K562 (cell line): ENCODE results near the gene FGFRL1. TPM values are rescaled to one million over a fixed set of nuclear protein-coding genes. Genes with fewer than 3 reads are reported as not detected.

Experiments
- ATAC-seq: fragments of 200-7000 bp; cut with Tn5 transposase; 3 replicates; pipeline ENCODE4 v1.9.1; 2020; ENCODE audit warnings: moderate library complexity
- BruUV-seq: library from RNA; stranded (reverse); fragments of 400-500 nt; replicated peaks from 2 replicates; lab custom pipeline; 2021; lab: Mats Ljungman, UMichigan
- CTCF ChIA-PET: fragments of 300-600 bp; formaldehyde crosslinking; extraction: SDS; loops from one replicate; lab custom pipeline; 2021; ENCODE audit warnings: low intra/inter-chr PET ratio; lab: Yijun Ruan, JAX
- POLR2A ChIA-PET: fragments of 300-600, 350-650 bp; sonication (Branson Sonifier 250); formaldehyde crosslinking; extraction: SDS; loops from one replicate; lab custom pipeline; 2021; ENCODE audit warnings: antibody characterized with exemption, inconsistent platforms; lab: Yijun Ruan, JAX
- DNase-seq, 4 experiments: peaks; one replicate each; pipeline versions ENCODE4 v3.0.0 to v3.0.0-alpha.2; 2011 to 2018; ENCODE audit warnings: low spot score in 3 of 4, mixed read lengths in 3 of 4; ENCODE audit errors: extremely low read depth in 1 of 4
- FAIRE-seq: peaks from 2 replicates; lab custom pipeline; 2011; peaks lifted over from hg19 to GRCh38; lab: Jason Lieb, UNC
- H2AFZ ChIP-seq: 2 replicates; pipeline ENCODE4 v1.6.0; 2011; ENCODE audit warnings: low read depth, low read length, control low read depth, inconsistent platforms
- H3K27ac ChIP-seq: fragments of 200-600 bp; 3 replicates; pipeline ENCODE4 v1.8.0; 2011; ENCODE audit warnings: low read depth, mild to moderate bottlenecking, control low read depth, inconsistent platforms, low read length, moderate library complexity, mixed read lengths; ENCODE audit errors: extremely low read depth
- H3K27me3 ChIP-seq, 2 experiments: fragments of 300-600 bp in 1 of 2; 2 replicates in 1 of 2; 3 replicates in 1 of 2; pipeline versions ENCODE4 v1.6.0 to v1.8.0; 2011; ENCODE audit warnings: inconsistent platforms in 2 of 2, low read length in 2 of 2, mild to moderate bottlenecking in 1 of 2, mixed read lengths in 1 of 2, moderate library complexity in 1 of 2; ENCODE audit not compliant: control insufficient read depth in 2 of 2, insufficient read depth in 2 of 2
- H3K36me3 ChIP-seq: fragments of 300-600 bp; 3 replicates; pipeline ENCODE4 v1.8.0; 2011; ENCODE audit warnings: mild to moderate bottlenecking, low read length, inconsistent platforms; ENCODE audit not compliant: control insufficient read depth, insufficient read depth
- H3K4me1 ChIP-seq, 2 experiments: fragments of 200-600 bp in 1 of 2; replicated peaks in 1 of 2; 2 replicates in 1 of 2; 3 replicates in 1 of 2; pipeline versions ENCODE4 v1.5.1 to v1.8.0; 2011; ENCODE audit warnings: inconsistent platforms in 2 of 2, low read length in 2 of 2, mild to moderate bottlenecking in 1 of 2, mixed read lengths in 1 of 2, moderate library complexity in 1 of 2; ENCODE audit not compliant: control insufficient read depth in 2 of 2, insufficient read depth in 2 of 2
- H3K4me2 ChIP-seq: 2 replicates; pipeline ENCODE4 v1.6.1; 2011; ENCODE audit warnings: low read length, control low read depth, inconsistent platforms, mixed read lengths; ENCODE audit not compliant: insufficient read depth
- H3K4me3 ChIP-seq: fragments of 200-600 bp; sonication (generic), shearing (Covaris generic); 2 replicates; pipeline ENCODE4 v1.5.1; 2016; ENCODE audit warnings: control low read depth, inconsistent platforms
- H3K79me2 ChIP-seq: fragments of 200-600 bp; 3 replicates; pipeline ENCODE4 v1.8.0; 2011; ENCODE audit warnings: low read length, inconsistent platforms; ENCODE audit not compliant: control insufficient read depth, insufficient read depth
- H3K9ac ChIP-seq, 2 experiments: 2 replicates each; pipeline versions ENCODE4 v1.6.0 to v1.6.1; 2011; ENCODE audit warnings: low read depth in 2 of 2, low read length in 2 of 2, control low read depth in 1 of 2, inconsistent platforms in 1 of 2, mild to moderate bottlenecking in 1 of 2, mixed read lengths in 1 of 2; ENCODE audit not compliant: insufficient read depth in 1 of 2
- H3K9me1 ChIP-seq: one replicate; pipeline ENCODE4 v1.6.0; 2011; ENCODE audit warnings: inconsistent platforms, mild to moderate bottlenecking, low read length, moderate library complexity; ENCODE audit not compliant: control insufficient read depth, insufficient read depth
- H3K9me3 ChIP-seq: replicated peaks from 2 replicates; pipeline ENCODE4 v1.5.1; 2011; ENCODE audit warnings: low read depth, low read length, inconsistent platforms; ENCODE audit not compliant: control insufficient read depth, insufficient read depth
- H4K20me1 ChIP-seq: replicated peaks from 2 replicates; pipeline ENCODE4 v1.6.1; 2011; ENCODE audit warnings: low read length, inconsistent platforms, mixed read lengths; ENCODE audit not compliant: control insufficient read depth, insufficient read depth
- ARHGAP35 ChIP-seq: fragments of 450-650 bp; IDR thresholded peaks from 2 replicates; pipeline ENCODE4 v1.6.1; 2018; ENCODE audit not compliant: partially characterized antibody
- ASH1L ChIP-seq: fragments of 450-650 bp; IDR thresholded peaks from 2 replicates; pipeline ENCODE4 v1.6.1; 2018; ENCODE audit warnings: borderline replicate concordance, mild to moderate bottlenecking, low read depth; ENCODE audit not compliant: partially characterized antibody
- CBX5 ChIP-seq: IDR thresholded peaks from 2 replicates; pipeline ENCODE4 v1.6.1; 2014; ENCODE audit warnings: low read depth, borderline replicate concordance
- HMG20A ChIP-seq: fragments of 450-650 bp; formaldehyde crosslinking; conservative IDR thresholded peaks from 2 replicates; pipeline ENCODE4 v1.4.0; 2020; ENCODE audit warnings: mild to moderate bottlenecking, mixed read lengths
- POLR2AphosphoS5 ChIP-seq: IDR thresholded peaks from 2 replicates; pipeline ENCODE4 v1.6.1; 2011; ENCODE audit warnings: mild to moderate bottlenecking, low read depth, low read length, moderate library complexity; ENCODE audit not compliant: control insufficient read depth, insufficient read depth
- POLR2B ChIP-seq: fragments of 450-650 bp; IDR thresholded peaks from 2 replicates; pipeline ENCODE4 v1.6.1; 2018; ENCODE audit warnings: low read depth; ENCODE audit not compliant: partially characterized antibody
- SAP30 ChIP-seq: fragments of 200-600 bp; sonication (generic); IDR thresholded peaks from 2 replicates; pipeline ENCODE4 v1.6.1; 2012; ENCODE audit warnings: borderline replicate concordance, low read depth, mild to moderate bottlenecking, moderate library complexity, low read length, control low read depth, inconsistent platforms; ENCODE audit not compliant: insufficient read depth, poor library complexity, severe bottlenecking
- ZNF695 ChIP-seq: fragments of 450-650 bp; formaldehyde crosslinking; IDR thresholded peaks from 2 replicates; pipeline ENCODE4 v1.4.0; 2020; ENCODE audit warnings: mild to moderate bottlenecking, moderate library complexity
- WGBS: fragments of 100-300 bp; shearing (Covaris generic); methylation state at CpG from one replicate; pipeline ENCODE4 v1.1.6; 2016; ENCODE audit warnings: low coverage, mixed read lengths; ENCODE audit not compliant: insufficient coverage; ENCODE audit errors: missing lambda C conversion rate; 5-methylcytosine and 5-hydroxymethylcytosine counted together
- in situ Hi-C: fragments of 300-500 bp; cut with MboI; formaldehyde crosslinking; loops from 4 replicates; pipeline ENCODE4 v1.15.0; 2018; ENCODE audit warnings: inconsistent platforms, mixed read lengths
- intact Hi-C: fragments of 100-400 bp; cut with micrococcal nuclease; formaldehyde crosslinking; loops from 2 replicates; pipeline ENCODE4 v1.14.2; 2022
- polyA plus RNA-seq, 8 experiments: library from polyadenylated mRNA; depleted of rRNA in 4 of 8; stranded (reverse) in 5 of 8; unstranded in 3 of 8; fragments of >200 nt; fragmentation: Nextera tagmentation in 2 of 8; fragmentation: Illumina TruSeq in 1 of 8; extraction: Ambion mirVana in 2 of 8; extraction: Trizol in 1 of 8; gene quantifications; 2 replicates each; pipeline versions ENCODE4 v1.2.1 to v1.2.3, GENCODE V29; 2011 to 2014; ENCODE audit warnings: inconsistent platforms in 1 of 8, missing spikeins in 1 of 8
- total RNA-seq, 7 experiments: library from RNA; depleted of rRNA in 6 of 7; stranded (reverse); fragments of >200 nt in 6 of 7; fragmentation: Illumina TruSeq in 2 of 7; extraction: Trizol in 2 of 7; gene quantifications; 2 replicates each; pipeline versions ENCODE4 v1.2.1 to v1.2.3, GENCODE V29; 2011 to 2021; ENCODE audit warnings: low replicate concordance in 1 of 7

FGFRL1 gene
- total and polyA plus RNA-seq, 9 of the 15 experiments (the other 6 are each of a cell fraction or from before 2014, with no cell fraction given) = 0.34 to 49.9 (median 14.6) TPM

DNA sequence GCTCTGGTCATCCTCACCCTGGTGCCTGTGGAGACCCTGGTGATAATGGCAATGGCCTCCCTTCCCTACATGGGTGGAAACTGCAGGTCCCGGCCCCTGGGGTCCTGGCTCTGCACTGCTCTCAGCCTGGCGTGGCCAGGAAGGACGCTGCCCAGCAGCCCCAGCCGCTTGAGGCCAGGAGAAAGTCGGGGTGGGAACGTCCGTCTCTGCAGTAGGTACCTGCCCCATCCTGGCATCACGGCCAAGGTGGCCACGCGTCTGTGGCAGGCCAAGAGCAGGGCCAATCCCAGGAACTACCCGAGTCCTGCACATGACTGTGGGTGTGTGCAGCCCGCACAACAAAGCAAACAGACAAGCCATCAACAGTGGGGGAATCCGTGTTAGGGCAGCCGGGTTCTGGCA is 33.8 kb downstream of the FGFRL1 start:
- BruUV-seq = no TSS peak
- no peak overlapping the region for H3K27ac ChIP-seq
- H3K9ac ChIP-seq = peak overlapping the region in 1 of 2 experiments; percentile 76; a peak in 2 of 4 replicates
- ATAC-seq = no peak
- TF ChIP-seq POLR2B (no peak), HMG20A (CRISPR knock-in tag) (no peak), SAP30 (no peak), POLR2AphosphoS5 (no peak), CBX5 (no peak), ASH1L (no peak), ARHGAP35 (no peak), ZNF695 (no peak)
- no peak overlapping the region for H2AFZ ChIP-seq
- H3K4me3 ChIP-seq = no peak overlapping the region
- peaks cover 37 to 77% of the 10 kb centered on the region in 2 experiments for H3K4me1 ChIP-seq
- no peak overlapping the region for H3K4me2 ChIP-seq
- intact Hi-C loops = loop anchor here (10.0 kb wide), 1 partner anchor 50 kb away; the partner anchor contains the start of gene SLC26A1
- FAIRE-seq = no peak
- in situ Hi-C loops = no loop called here
- H3K79me2 ChIP-seq = no peaks in the 10 kb centered on the region
- no peaks in the 10 kb centered on the region for H3K9me3 ChIP-seq
- H3K9me1 ChIP-seq = no peaks in the 10 kb centered on the region
- H3K36me3 ChIP-seq = no peaks in the 10 kb centered on the region
- peaks cover 9 to 27% of the 10 kb centered on the region in 2 experiments; a peak in 4 of 5 replicates for H3K27me3 ChIP-seq
- ChIA-PET CTCF (no interaction called here), POLR2A (interaction anchor here (0.7 to 0.8 kb wide), 2 partner anchors 11 to 13 kb away, joined by 3 to 4 read pairs; no protein-coding TSS in a partner anchor)
- no peak for DNase-seq
- 96% methylated on average over 7 of the region's 14 CpGs for WGBS
- H4K20me1 ChIP-seq = no peaks in the 10 kb centered on the region
